HG03558 (cell line): ENCODE data around the gene EFL1.

Experiments used
- ATAC-seq: cut with Tn5 transposase; IDR thresholded peaks from one replicate; pipeline ENCODE4 v1.9.1; 2021; ENCODE audit warnings: moderate number of reproducible peaks; ENCODE audit not compliant: unreplicated experiment; ENCODE audit errors: extremely low read depth

The EFL1 gene

GRCh38 chr15:82129149-82129692 lies 133.3 kb downstream of the EFL1 start:
- no peak for ATAC-seq

GRCh38 chr15:82128401-82129148 lies 134.0 kb downstream of the EFL1 start:
- no peak for ATAC-seq

GRCh38 chr15:82127581-82127980 lies 135.0 kb downstream of the EFL1 start:
- no peak for ATAC-seq

- ATAC-seq: no peak
These were observed 136.2 kb downstream of the EFL1 start for GRCh38 chr15:82126346-82126745.

GRCh38 chr15:82124331-82125263 lies 137.9 kb downstream of the EFL1 start:
- no peak for ATAC-seq

DNA sequence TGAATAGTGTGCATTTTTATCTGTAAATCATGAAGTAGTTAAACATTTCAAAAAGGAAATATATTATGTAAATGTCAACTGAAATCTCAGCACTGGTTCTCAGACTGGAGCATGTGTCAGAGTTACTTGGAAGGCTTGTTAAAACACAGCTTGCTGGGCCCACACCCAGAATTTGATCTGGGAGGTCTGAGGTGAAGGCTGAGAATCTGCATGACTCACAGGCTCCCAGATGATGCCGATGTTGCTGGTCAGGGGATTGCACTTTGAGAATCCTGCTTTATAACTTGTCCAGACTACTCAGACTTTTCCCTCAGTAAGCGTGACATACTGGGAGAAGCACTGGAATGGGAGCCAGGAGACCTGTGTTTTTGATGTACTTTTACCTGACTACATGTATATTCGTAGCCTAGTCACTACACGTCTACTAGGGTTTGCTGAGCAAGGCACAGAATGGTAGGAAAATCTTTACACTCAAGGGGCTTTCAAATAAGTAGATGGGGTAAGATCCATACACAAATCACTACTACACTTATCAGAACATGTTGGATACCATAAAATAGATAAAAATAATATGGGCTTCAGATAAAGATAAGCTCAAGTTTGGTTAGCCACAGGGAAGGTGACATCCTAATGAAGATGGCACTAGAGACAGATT lies 139.7 kb downstream of the EFL1 start:
- no peak for ATAC-seq

DNA sequence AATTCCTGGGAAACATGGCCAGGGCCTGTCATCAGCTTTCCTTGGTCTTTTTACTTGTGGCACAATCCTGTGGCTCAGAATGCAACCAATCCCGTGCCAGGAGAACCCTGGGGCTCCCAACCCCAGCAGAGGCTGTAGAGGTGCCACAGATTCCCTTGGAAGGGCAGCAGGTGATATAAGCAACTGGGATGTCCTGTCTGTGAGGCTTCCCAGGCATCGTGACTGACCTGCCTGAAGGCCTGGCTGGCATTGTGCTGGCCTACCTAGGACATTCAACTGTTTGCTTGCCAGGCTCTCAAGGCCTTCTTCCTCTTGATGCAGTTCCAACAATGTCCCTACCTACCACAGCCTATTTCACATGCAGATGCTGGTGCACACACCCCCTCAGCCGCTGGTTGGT lies 144.5 kb downstream of the EFL1 start:
- no peak for ATAC-seq

GRCh38 chr15:82117296-82117695 lies 145.2 kb downstream of the EFL1 start:
- ATAC-seq: no peak

DNA sequence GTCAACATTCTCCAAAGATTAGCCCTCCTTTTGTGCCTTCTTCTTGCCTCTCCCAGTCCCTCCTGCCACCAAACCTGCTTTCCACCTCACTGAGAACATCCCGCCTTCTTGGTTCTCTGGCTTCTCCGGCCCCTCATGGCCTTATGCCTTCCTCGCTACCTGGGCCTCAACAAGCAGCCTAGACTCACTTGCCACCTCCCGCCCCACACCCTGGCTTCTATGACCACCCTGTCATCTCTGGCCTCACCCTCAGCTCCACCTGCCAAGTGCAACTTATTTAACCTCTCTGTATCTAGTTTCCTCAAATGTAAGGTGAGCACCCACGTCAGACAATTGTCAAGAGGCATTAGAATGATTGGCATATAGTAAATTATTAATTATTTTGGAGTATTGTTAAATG lies 147.9 kb downstream of the EFL1 start:
- ATAC-seq: no peak

- ATAC-seq: no peak
These were observed 149.3 kb downstream of the EFL1 start for GRCh38 chr15:82113106-82113715.

DNA sequence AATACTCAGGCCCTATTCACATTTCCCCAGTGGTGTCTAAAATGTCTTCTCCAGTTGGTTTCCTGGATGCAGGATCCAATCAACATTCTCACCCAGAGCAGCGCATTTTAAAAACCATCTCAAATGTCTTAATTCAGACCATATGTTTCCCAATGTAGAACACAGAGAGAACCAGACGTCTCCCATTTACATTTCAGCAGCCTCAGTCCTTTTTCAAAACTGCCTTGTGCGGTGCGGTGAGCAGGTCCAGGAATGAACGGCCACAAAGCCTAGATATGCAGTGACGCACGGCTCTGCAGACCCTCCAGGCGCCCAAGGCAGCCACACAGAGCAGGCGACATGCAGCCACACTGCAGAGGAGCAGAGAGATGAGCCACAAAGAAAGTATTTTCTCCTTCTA lies 150.6 kb downstream of the EFL1 start:
- no peak for ATAC-seq

DNA sequence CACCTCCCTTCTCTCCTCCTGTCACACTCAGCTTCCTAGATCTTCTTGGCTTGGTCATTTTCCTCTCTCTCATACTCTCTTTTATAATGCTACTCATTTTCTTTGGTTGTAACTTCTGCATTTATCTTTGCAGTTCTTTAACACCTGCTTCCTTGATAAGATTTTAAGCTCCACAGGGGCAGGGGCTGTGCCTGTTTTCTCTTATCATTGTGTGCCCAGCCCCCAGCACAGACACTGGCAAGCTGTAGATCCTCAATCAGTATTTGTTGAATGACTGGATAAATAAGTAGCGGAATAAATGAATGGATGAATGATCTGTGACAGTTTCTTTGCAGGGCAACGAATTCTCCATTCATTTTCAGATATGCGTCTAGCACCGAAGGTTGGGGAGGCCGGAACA lies 152.4 kb downstream of the EFL1 start:
- no peak for ATAC-seq

DNA sequence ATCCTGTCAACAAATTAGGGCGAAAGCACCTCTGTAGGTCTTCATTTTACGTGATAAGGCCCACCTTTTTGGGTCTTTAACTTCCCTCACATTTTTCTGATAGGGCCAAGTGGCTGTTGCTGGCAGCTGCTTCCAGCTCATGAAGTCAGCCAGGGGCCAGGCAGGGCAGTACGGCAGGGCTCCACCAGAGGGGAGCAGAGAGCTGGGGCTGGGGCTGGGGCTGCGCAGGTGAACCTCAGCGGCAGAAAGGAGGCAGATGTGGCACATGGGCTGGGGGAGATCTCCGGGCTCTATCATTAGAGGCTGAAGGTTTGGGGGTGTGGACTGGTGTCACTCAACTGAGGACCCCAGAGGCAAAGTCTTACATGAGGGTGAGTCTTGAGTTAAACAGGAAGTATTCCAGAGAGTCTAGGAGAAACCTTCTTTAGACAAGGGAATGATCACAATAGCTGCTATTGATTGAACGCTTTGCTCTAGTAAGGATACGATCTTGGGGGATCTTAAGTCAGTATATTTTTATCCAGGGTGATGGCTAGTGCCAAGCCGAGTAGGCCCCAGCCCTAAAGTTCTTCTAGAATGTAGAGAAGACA lies 153.9 kb downstream of the EFL1 start:
- no peak for ATAC-seq

DNA sequence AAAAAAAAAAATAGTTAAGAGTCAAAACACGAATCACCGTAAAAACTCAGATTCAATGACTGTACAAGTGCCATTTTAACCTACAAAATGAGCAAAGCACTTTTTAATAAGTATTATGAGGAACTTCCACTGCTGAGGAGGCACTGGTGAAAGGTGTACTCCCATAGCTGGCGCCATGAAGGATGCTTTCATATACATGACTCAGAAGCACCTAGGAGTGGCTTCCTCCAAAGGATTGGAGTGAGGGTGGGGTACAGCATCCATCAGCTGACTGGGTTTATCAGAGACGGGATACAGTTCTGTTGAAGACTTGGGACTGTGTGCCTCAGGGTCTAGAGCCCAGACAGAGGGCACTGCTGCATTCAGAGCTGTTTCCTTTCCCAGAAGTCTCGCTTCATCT lies 155.9 kb downstream of the EFL1 start:
- ATAC-seq: no peak

DNA sequence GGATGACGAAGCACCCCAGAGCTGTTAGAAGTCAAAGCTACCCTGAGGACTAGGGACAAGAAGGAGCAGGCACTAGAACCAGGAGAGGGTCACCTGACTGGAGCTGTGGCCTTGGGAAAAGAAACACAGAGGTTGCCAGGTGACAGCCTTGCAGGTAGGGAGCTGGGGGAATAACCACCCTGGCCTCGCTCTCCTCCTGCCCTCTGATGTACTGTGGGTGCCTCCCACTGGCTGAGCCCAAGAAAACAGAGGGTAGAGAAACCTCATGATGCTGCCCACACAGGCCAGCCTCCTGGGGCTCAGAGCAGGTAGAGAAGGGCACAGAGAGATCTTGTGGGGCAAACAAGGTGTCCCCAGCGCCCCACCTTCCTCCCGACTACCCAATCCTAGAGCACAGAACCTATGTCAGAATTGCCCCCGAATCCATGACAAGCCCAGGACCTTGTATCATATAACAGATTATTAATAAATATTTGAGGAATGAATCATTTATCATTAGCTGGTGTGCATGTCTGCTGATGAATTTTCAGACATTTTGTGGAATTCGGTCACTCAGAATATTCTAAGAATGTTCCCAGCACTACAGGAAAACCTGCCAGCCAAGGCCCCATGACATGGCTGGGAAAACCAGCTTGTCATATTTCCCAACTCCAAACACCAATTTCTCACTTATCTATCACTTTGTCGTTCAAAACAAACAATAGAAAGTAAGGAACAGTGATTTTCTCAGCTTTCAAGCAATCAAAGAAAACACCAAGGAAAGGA lies 156.9 kb downstream of the EFL1 start:
- ATAC-seq: no peak

GRCh38 chr15:82103468-82103867 lies 159.1 kb downstream of the EFL1 start:
- no peak for ATAC-seq

DNA sequence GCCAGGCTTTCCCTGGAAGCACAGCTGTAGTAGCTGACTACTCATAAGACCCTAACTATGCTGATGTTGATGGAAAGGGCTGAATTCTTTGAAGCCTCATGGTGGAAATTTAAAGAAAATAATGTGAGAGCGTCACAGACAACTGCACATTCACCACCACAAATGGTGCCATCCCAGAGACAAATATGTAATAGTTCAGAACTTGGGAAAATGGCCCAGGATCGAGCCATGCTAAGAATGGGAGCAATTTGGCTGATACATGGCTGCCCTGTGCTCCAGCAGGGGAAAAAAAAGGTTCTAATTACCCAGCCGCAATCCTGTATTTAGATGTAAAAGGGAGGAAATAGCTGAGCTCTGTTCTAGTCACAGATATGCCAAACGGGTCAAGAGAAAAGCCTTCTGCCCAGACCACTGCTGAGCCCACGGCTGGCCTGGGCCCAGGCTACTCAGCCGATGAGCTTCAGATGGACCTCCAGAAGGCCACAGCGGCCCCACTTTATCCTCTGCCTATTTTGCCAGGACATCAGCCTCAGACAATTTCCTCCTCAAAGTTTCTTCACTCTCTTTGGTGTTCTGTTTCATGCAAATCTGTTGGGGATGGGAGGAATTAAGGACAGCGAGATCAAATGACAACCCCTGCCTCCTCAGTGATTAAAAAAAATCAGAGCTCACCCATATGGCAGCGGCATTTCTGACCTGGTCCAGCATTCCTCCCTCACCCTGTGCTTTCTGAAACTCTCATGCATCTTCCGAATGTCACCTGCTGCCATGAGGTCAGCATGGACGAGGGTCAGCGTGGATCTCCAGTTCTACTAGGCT lies 162.2 kb downstream of the EFL1 start:
- ATAC-seq: no peak

- no peak for ATAC-seq
These were observed 163.9 kb downstream of the EFL1 start for GRCh38 chr15:82098674-82099073.
